K562 (cell line): ENCODE results near the gene DNASE1L2. TPM values are rescaled to one million over a fixed set of nuclear protein-coding genes. Genes with fewer than 3 reads are reported as not detected.
A peak's percentile ranks its signal among the peaks of the same experiment; 100 is the strongest.

Experiments used
- HDAC1 ChIP-seq, 2 experiments: fragments of 450-650 bp; IDR thresholded peaks; 2 replicates each; pipeline ENCODE4 v1.6.1; 2016 to 2017; ENCODE audit warnings: inconsistent platforms in 1 of 2, mild to moderate bottlenecking in 1 of 2, moderate library complexity in 1 of 2
- RFX1 ChIP-seq: fragments of 450-650 bp; IDR thresholded peaks from 2 replicates; pipeline ENCODE4 v1.6.1; 2016; ENCODE audit warnings: mild to moderate bottlenecking, moderate library complexity
- TAF7 ChIP-seq: fragments of 450-650 bp; IDR thresholded peaks from 2 replicates; pipeline ENCODE4 v1.6.1; 2016; ENCODE audit warnings: missing genetic modification characterization, missing compliant biosample characterization
- TARDBP ChIP-seq: fragments of 450-650 bp; IDR thresholded peaks from 2 replicates; pipeline ENCODE4 v1.6.1; 2016
- ZNF41 ChIP-seq: fragments of 250-450 bp; sonication (Bioruptor Pico); conservative IDR thresholded peaks from 2 replicates; pipeline ENCODE4 v1.4.0; 2020; ENCODE audit warnings: mild to moderate bottlenecking
- polyA plus RNA-seq, 8 experiments: library from polyadenylated mRNA; depleted of rRNA in 4 of 8; stranded (reverse) in 5 of 8; unstranded in 3 of 8; fragments of >200 nt; fragmentation: Nextera tagmentation in 2 of 8; fragmentation: Illumina TruSeq in 1 of 8; extraction: Ambion mirVana in 2 of 8; extraction: Trizol in 1 of 8; gene quantifications; 2 replicates each; pipeline versions ENCODE4 v1.2.1 to v1.2.3, GENCODE V29; 2011 to 2014; ENCODE audit warnings: inconsistent platforms in 1 of 8, missing spikeins in 1 of 8
- total RNA-seq, 7 experiments: library from RNA; depleted of rRNA in 6 of 7; stranded (reverse); fragments of >200 nt in 6 of 7; fragmentation: Illumina TruSeq in 2 of 7; extraction: Trizol in 2 of 7; gene quantifications; 2 replicates each; pipeline versions ENCODE4 v1.2.1 to v1.2.3, GENCODE V29; 2011 to 2021; ENCODE audit warnings: low replicate concordance in 1 of 7
- TF ChIP-seq, protein P1 (sequence below): fragments of 450-650 bp; formaldehyde crosslinking; IDR thresholded peaks from 2 replicates; pipeline ENCODE4 v1.4.0; 2020; ENCODE audit warnings: mild to moderate bottlenecking, moderate library complexity
- TF ChIP-seq, protein P2 (sequence below): fragments of 450-650 bp; IDR thresholded peaks from 2 replicates; pipeline ENCODE4 v1.6.1; 2016; ENCODE audit warnings: antibody characterized with exemption
- TF ChIP-seq, protein P3 (sequence below): fragments of 250-450 bp; sonication (Bioruptor Pico); IDR thresholded peaks from 2 replicates; pipeline ENCODE4 v1.9.0; 2021; ENCODE audit warnings: mild to moderate bottlenecking, inconsistent platforms
- TF ChIP-seq, protein P4 (sequence below): sonication (generic); formaldehyde crosslinking; IDR thresholded peaks from 2 replicates; pipeline ENCODE4 v1.8.1; 2023; ENCODE audit warnings: missing genetic modification reagents, mild to moderate bottlenecking, borderline replicate concordance
- TF ChIP-seq, protein P5 (sequence below): fragments of 450-650 bp; formaldehyde crosslinking; IDR thresholded peaks from 2 replicates; pipeline ENCODE4 v1.4.0; 2022; ENCODE audit warnings: missing genetic modification characterization

DNASE1L2 gene
- total and polyA plus RNA-seq, 9 of the 15 experiments (the other 6 are each of a cell fraction or from before 2014, with no cell fraction given): 0.08 to 2.7 (median 1.7) TPM; not detected in 1

DNA sequence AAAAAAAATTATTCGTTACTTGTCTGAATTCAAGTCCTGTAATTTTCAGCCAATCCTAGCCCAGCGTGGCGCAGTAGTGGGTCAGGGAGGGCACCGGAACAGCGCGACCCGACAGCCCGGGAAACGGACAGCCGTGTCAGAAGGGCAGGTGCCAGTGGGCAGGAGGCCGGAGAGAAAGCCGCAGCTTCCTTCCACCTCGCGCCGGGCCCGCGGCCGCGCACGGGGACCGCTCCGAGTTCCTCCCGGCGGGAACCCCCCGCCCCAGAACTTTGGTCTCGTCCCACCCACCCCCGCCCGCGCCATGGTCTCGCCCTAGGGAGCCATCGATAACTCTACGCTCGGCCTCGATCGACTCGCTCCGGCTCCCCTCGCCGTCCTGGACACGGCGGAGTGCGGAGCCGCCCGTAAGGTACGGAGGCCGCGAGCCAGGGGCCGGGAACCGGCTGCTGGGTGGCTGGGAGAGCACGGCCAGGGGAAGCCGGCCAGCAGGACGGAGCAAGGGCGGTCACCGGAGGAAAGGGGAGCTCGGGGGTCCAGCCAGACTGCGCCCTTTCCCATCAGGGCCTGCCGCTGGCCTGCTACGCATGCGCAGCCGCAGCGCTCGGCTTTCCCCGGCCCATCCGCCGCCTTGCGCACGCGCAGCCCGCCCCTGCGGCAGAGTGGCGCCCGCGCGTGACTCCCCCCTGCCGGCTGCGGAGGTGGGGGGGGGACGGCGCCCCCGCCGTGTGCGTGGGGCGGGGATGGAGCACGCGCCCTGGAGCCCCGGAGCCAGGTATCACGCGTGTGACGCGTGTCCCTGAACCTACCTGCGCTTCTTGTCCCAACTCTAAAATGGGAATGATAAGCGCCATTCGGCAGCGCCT, 30.9 kb upstream of the DNASE1L2 start, which contains the start of gene MLST8 (continued):
- TF ChIP-seq ZNF41 (CRISPR knock-in tag) (no peak), HDAC1 (IDR thresholded peaks at IDR 0.05) (peak in 1 of 2 experiments; percentile 67; a peak in 1 of 4 replicates), RFX1 (no peak), TAF7 (peak; percentile 59), TARDBP (0 out of 2 replicates have a peak, but pooled peaks have one; percentile 85)
- TF ChIP-seq, protein P1, sequence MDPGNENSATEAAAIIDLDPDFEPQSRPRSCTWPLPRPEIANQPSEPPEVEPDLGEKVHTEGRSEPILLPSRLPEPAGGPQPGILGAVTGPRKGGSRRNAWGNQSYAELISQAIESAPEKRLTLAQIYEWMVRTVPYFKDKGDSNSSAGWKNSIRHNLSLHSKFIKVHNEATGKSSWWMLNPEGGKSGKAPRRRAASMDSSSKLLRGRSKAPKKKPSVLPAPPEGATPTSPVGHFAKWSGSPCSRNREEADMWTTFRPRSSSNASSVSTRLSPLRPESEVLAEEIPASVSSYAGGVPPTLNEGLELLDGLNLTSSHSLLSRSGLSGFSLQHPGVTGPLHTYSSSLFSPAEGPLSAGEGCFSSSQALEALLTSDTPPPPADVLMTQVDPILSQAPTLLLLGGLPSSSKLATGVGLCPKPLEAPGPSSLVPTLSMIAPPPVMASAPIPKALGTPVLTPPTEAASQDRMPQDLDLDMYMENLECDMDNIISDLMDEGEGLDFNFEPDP (CRISPR knock-in tag): no peak
- TF ChIP-seq, protein P2, sequence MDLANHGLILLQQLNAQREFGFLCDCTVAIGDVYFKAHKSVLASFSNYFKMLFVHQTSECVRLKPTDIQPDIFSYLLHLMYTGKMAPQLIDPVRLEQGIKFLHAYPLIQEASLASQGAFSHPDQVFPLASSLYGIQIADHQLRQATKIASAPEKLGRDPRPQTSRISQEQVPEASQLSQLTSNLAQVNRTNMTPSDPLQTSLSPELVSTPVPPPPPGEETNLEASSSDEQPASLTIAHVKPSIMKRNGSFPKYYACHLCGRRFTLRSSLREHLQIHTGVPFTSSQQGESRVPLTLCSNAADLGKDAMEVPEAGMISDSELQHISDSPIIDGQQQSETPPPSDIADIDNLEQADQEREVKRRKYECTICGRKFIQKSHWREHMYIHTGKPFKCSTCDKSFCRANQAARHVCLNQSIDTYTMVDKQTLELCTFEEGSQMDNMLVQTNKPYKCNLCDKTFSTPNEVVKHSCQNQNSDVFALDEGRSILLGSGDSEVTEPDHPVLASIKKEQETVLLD: peak; percentile 96
- TF ChIP-seq, protein P3, sequence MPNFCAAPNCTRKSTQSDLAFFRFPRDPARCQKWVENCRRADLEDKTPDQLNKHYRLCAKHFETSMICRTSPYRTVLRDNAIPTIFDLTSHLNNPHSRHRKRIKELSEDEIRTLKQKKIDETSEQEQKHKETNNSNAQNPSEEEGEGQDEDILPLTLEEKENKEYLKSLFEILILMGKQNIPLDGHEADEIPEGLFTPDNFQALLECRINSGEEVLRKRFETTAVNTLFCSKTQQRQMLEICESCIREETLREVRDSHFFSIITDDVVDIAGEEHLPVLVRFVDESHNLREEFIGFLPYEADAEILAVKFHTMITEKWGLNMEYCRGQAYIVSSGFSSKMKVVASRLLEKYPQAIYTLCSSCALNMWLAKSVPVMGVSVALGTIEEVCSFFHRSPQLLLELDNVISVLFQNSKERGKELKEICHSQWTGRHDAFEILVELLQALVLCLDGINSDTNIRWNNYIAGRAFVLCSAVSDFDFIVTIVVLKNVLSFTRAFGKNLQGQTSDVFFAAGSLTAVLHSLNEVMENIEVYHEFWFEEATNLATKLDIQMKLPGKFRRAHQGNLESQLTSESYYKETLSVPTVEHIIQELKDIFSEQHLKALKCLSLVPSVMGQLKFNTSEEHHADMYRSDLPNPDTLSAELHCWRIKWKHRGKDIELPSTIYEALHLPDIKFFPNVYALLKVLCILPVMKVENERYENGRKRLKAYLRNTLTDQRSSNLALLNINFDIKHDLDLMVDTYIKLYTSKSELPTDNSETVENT (CRISPR knock-in tag): peak; percentile 90
- TF ChIP-seq, protein P4, sequence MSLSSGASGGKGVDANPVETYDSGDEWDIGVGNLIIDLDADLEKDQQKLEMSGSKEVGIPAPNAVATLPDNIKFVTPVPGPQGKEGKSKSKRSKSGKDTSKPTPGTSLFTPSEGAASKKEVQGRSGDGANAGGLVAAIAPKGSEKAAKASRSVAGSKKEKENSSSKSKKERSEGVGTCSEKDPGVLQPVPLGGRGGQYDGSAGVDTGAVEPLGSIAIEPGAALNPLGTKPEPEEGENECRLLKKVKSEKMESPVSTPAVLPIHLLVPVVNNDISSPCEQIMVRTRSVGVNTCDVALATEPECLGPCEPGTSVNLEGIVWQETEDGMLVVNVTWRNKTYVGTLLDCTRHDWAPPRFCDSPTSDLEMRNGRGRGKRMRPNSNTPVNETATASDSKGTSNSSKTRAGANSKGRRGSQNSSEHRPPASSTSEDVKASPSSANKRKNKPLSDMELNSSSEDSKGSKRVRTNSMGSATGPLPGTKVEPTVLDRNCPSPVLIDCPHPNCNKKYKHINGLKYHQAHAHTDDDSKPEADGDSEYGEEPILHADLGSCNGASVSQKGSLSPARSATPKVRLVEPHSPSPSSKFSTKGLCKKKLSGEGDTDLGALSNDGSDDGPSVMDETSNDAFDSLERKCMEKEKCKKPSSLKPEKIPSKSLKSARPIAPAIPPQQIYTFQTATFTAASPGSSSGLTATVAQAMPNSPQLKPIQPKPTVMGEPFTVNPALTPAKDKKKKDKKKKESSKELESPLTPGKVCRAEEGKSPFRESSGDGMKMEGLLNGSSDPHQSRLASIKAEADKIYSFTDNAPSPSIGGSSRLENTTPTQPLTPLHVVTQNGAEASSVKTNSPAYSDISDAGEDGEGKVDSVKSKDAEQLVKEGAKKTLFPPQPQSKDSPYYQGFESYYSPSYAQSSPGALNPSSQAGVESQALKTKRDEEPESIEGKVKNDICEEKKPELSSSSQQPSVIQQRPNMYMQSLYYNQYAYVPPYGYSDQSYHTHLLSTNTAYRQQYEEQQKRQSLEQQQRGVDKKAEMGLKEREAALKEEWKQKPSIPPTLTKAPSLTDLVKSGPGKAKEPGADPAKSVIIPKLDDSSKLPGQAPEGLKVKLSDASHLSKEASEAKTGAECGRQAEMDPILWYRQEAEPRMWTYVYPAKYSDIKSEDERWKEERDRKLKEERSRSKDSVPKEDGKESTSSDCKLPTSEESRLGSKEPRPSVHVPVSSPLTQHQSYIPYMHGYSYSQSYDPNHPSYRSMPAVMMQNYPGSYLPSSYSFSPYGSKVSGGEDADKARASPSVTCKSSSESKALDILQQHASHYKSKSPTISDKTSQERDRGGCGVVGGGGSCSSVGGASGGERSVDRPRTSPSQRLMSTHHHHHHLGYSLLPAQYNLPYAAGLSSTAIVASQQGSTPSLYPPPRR (CRISPR knock-in tag): no peak
- TF ChIP-seq, protein P5, sequence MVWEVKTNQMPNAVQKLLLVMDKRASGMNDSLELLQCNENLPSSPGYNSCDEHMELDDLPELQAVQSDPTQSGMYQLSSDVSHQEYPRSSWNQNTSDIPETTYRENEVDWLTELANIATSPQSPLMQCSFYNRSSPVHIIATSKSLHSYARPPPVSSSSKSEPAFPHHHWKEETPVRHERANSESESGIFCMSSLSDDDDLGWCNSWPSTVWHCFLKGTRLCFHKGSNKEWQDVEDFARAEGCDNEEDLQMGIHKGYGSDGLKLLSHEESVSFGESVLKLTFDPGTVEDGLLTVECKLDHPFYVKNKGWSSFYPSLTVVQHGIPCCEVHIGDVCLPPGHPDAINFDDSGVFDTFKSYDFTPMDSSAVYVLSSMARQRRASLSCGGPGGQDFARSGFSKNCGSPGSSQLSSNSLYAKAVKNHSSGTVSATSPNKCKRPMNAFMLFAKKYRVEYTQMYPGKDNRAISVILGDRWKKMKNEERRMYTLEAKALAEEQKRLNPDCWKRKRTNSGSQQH (CRISPR knock-in tag): no peak
